LNCAP (cell line): Measurements from ENCODE around the gene LTB.

Experiments used
- CTCF ChIP-seq: fragments of 450-650 bp; IDR thresholded peaks from 2 replicates; pipeline ENCODE4 v1.5.1; 2017; ENCODE audit warnings: mild to moderate bottlenecking

Gene LTB

DNA sequence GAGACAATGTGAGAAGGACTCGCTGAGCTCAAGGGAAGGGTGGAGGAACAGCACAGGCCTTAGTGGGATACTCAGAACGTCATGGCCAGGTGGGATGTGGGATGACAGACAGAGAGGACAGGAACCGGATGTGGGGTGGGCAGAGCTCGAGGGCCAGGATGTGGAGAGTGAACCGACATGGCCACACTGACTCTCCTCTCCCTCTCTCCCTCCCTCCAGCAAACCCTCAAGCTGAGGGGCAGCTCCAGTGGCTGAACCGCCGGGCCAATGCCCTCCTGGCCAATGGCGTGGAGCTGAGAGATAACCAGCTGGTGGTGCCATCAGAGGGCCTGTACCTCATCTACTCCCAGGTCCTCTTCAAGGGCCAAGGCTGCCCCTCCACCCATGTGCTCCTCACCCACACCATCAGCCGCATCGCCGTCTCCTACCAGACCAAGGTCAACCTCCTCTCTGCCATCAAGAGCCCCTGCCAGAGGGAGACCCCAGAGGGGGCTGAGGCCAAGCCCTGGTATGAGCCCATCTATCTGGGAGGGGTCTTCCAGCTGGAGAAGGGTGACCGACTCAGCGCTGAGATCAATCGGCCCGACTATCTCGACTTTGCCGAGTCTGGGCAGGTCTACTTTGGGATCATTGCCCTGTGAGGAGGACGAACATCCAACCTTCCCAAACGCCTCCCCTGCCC is 5.2 kb downstream of the LTB start:
- TF ChIP-seq CTCF: no peak

DNA sequence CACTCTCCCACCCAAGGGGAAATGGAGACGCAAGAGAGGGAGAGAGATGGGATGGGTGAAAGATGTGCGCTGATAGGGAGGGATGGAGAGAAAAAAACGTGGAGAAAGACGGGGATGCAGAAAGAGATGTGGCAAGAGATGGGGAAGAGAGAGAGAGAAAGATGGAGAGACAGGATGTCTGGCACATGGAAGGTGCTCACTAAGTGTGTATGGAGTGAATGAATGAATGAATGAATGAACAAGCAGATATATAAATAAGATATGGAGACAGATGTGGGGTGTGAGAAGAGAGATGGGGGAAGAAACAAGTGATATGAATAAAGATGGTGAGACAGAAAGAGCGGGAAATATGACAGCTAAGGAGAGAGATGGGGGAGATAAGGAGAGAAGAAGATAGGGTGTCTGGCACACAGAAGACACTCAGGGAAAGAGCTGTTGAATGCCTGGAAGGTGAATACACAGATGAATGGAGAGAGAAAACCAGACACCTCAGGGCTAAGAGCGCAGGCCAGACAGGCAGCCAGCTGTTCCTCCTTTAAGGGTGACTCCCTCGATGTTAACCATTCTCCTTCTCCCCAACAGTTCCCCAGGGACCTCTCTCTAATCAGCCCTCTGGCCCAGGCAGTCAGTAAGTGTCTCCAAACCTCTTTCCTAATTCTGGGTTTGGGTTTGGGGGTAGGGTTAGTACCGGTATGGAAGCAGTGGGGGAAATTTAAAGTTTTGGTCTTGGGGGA is 6.1 kb downstream of the LTB start:
- no peak for TF ChIP-seq CTCF

DNA sequence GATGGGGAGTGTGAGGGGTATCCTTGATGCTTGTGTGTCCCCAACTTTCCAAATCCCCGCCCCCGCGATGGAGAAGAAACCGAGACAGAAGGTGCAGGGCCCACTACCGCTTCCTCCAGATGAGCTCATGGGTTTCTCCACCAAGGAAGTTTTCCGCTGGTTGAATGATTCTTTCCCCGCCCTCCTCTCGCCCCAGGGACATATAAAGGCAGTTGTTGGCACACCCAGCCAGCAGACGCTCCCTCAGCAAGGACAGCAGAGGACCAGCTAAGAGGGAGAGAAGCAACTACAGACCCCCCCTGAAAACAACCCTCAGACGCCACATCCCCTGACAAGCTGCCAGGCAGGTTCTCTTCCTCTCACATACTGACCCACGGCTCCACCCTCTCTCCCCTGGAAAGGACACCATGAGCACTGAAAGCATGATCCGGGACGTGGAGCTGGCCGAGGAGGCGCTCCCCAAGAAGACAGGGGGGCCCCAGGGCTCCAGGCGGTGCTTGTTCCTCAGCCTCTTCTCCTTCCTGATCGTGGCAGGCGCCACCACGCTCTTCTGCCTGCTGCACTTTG is 6.8 kb downstream of the LTB start, which contains the start of gene TNF:
TSS of gene TNF (plus strand) at position 231 of the 567 bp plus-strand sequence. CDS start at position 408, 177 bp downstream.
- no peak for TF ChIP-seq CTCF

DNA sequence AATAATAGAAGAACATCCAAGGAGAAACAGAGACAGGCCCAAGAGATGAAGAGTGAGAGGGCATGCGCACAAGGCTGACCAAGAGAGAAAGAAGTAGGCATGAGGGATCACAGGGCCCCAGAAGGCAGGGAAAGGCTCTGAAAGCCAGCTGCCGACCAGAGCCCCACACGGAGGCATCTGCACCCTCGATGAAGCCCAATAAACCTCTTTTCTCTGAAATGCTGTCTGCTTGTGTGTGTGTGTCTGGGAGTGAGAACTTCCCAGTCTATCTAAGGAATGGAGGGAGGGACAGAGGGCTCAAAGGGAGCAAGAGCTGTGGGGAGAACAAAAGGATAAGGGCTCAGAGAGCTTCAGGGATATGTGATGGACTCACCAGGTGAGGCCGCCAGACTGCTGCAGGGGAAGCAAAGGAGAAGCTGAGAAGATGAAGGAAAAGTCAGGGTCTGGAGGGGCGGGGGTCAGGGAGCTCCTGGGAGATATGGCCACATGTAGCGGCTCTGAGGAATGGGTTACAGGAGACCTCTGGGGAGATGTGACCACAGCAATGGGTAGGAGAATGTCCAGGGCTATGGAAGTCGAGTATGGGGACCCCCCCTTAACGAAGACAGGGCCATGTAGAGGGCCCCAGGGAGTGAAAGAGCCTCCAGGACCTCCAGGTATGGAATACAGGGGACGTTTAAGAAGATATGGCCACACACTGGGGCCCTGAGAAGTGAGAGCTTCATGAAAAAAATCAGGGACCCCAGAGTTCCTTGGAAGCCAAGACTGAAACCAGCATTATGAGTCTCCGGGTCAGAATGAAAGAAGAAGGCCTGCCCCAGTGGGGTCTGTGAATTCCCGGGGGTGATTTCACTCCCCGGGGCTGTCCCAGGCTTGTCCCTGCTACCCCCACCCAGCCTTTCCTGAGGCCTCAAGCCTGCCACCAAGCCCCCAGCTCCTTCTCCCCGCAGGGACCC is 7.8 kb downstream of the LTB start:
- TF ChIP-seq CTCF: no peak

DNA sequence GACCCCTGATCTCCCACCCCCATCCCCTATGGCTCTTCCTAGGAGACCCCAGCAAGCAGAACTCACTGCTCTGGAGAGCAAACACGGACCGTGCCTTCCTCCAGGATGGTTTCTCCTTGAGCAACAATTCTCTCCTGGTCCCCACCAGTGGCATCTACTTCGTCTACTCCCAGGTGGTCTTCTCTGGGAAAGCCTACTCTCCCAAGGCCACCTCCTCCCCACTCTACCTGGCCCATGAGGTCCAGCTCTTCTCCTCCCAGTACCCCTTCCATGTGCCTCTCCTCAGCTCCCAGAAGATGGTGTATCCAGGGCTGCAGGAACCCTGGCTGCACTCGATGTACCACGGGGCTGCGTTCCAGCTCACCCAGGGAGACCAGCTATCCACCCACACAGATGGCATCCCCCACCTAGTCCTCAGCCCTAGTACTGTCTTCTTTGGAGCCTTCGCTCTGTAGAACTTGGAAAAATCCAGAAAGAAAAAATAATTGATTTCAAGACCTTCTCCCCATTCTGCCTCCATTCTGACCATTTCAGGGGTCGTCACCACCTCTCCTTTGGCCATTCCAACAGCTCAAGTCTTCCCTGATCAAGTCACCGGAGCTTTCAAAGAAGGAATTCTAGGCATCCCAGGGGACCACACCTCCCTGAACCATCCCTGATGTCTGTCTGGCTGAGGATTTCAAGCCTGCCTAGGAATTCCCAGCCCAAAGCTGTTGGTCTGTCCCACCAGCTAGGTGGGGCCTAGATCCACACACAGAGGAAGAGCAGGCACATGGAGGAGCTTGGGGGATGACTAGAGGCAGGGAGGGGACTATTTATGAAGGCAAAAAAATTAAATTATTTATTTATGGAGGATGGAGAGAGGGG is 8.8 kb downstream of the LTB start:
- TF ChIP-seq CTCF: no peak

- TF ChIP-seq CTCF: no peak
Observed at GRCh38 chr6:31572041-31572911, 9.9 kb downstream of the LTB start, which contains the start of gene LTA. LTA (plus strand) TSS chr6:31572289; CDS start chr6:31572743, 454 bp downstream.
